H1 (cell line): Measurements from ENCODE around the gene TMEM209. TPM values are rescaled to one million over a fixed set of nuclear protein-coding genes. Genes with fewer than 3 reads are reported as not detected.

Experiments
- CTCF ChIA-PET: fragments of 300-600 bp; sonication (Branson Sonifier 250); formaldehyde crosslinking; loops from one replicate; lab custom pipeline; 2021; ENCODE audit not compliant: partially characterized antibody; lab: Charles Lee
- POLR2A ChIA-PET: fragments of 300-600 bp; sonication (Branson Sonifier 250); formaldehyde crosslinking; loops from one replicate; lab custom pipeline; 2021; ENCODE audit warnings: inconsistent platforms; ENCODE audit not compliant: partially characterized antibody; lab: Charles Lee
- DNase-seq, 2 experiments: peaks; one replicate each; pipeline versions ENCODE4 v3.0.0 to v3.0.0-alpha.2; 2010 to 2022; ENCODE audit warnings: low spot score in 2 of 2, low read depth in 1 of 2, mixed read lengths in 1 of 2
- FAIRE-seq: peaks from 2 replicates; lab custom pipeline; 2011; peaks lifted over from hg19 to GRCh38; lab: Jason Lieb, UNC
- H2AFZ ChIP-seq: 2 replicates; pipeline ENCODE4 v1.8.1; 2012; ENCODE audit warnings: low read length, inconsistent platforms
- H2AK5ac ChIP-seq: 2 replicates; pipeline ENCODE4 v1.6.1; 2013; ENCODE audit warnings: low read depth, low read length
- H2BK120ac ChIP-seq: replicated peaks from 2 replicates; pipeline ENCODE3; 2013; ENCODE audit warnings: low read depth, low read length, inconsistent platforms
- H2BK12ac ChIP-seq: 2 replicates; pipeline ENCODE4 v1.6.1; 2013; ENCODE audit warnings: low read depth, low read length
- H2BK15ac ChIP-seq: 2 replicates; pipeline ENCODE4 v1.6.1; 2013; ENCODE audit warnings: low read length
- H2BK20ac ChIP-seq: 2 replicates; pipeline ENCODE4 v1.6.1; 2013; ENCODE audit warnings: low read length
- H2BK5ac ChIP-seq: 2 replicates; pipeline ENCODE4 v1.6.1; 2013; ENCODE audit warnings: low read depth, low read length
- H3K14ac ChIP-seq: 2 replicates; pipeline ENCODE4 v1.6.1; 2013; ENCODE audit warnings: inconsistent platforms; ENCODE audit not compliant: insufficient read length
- H3K18ac ChIP-seq: 2 replicates; pipeline ENCODE4 v1.6.1; 2013; ENCODE audit warnings: low read length; ENCODE audit errors: extremely low read depth
- H3K23ac ChIP-seq: 2 replicates; pipeline ENCODE4 v1.6.1; 2013; ENCODE audit warnings: inconsistent platforms; ENCODE audit not compliant: insufficient read length
- H3K23me2 ChIP-seq: 2 replicates; pipeline ENCODE4 v1.6.1; 2013; ENCODE audit warnings: low read depth, low read length
- H3K27ac ChIP-seq: 2 replicates; pipeline ENCODE4 v1.6.1; 2011; ENCODE audit warnings: low read depth, low read length, inconsistent platforms
- H3K27me3 ChIP-seq, 4 experiments: replicated peaks in 1 of 4; 1 replicate in 1 of 4; 2 replicates in 3 of 4; pipeline versions ENCODE4 v1.6.1 to v1.8.1; 2011 to 2013; ENCODE audit warnings: low read length in 3 of 4, mild to moderate bottlenecking in 3 of 4, inconsistent platforms in 2 of 4, mixed read lengths in 2 of 4, moderate library complexity in 1 of 4; ENCODE audit not compliant: control insufficient read depth in 3 of 4, insufficient read depth in 3 of 4; ENCODE audit errors: extremely low read depth in 1 of 4
- H3K36me3 ChIP-seq, 4 experiments: 2 replicates each; pipeline versions ENCODE4 v1.6.1 to v1.8.1; 2011 to 2013; ENCODE audit warnings: mild to moderate bottlenecking in 4 of 4, low read length in 3 of 4, moderate library complexity in 2 of 4, control low read depth in 1 of 4, inconsistent platforms in 1 of 4; ENCODE audit not compliant: insufficient read depth in 4 of 4, control insufficient read depth in 2 of 4
- H3K4ac ChIP-seq: replicated peaks from 2 replicates; pipeline ENCODE3; 2013; ENCODE audit warnings: low read length, low read depth, mixed read lengths, inconsistent platforms; ENCODE audit not compliant: insufficient read length
- H3K4me1 ChIP-seq, 4 experiments: replicated peaks in 1 of 4; 1 replicate in 1 of 4; 2 replicates in 3 of 4; pipeline versions ENCODE4 v1.6.1 to v1.8.1; 2011 to 2013; ENCODE audit warnings: low read length in 3 of 4, inconsistent platforms in 2 of 4, mixed read lengths in 1 of 4; ENCODE audit not compliant: insufficient read depth in 4 of 4, control insufficient read depth in 3 of 4
- H3K4me2 ChIP-seq, 2 experiments: 2 replicates each; pipeline versions ENCODE4 v1.6.1 to v1.8.1; 2011 to 2013; ENCODE audit warnings: low read depth in 2 of 2, low read length in 2 of 2, control low read depth in 1 of 2, inconsistent platforms in 1 of 2, mild to moderate bottlenecking in 1 of 2; ENCODE audit not compliant: insufficient read depth in 1 of 2
- H3K4me3 ChIP-seq, 4 experiments: fragments of 200-600, 300-600 bp in 1 of 4; sonication (generic), shearing (Covaris generic), sonication (Bioruptor Twin) in 1 of 4; 2 replicates each; pipeline versions ENCODE4 v1.5.1 to v1.8.1; 2011 to 2016; ENCODE audit warnings: low read length in 4 of 4, low read depth in 3 of 4, control low read depth in 2 of 4, inconsistent platforms in 2 of 4, mild to moderate bottlenecking in 2 of 4, mixed read lengths in 1 of 4, moderate library complexity in 1 of 4; ENCODE audit not compliant: insufficient read depth in 2 of 4; ENCODE audit errors: extremely low read depth in 1 of 4
- H3K56ac ChIP-seq: replicated peaks from 2 replicates; pipeline ENCODE3; 2013; ENCODE audit warnings: low read depth, mild to moderate bottlenecking, mixed read lengths, low read length, inconsistent platforms; ENCODE audit not compliant: insufficient read length
- H3K79me1 ChIP-seq: 2 replicates; pipeline ENCODE4 v1.6.1; 2013; ENCODE audit warnings: low read depth, low read length, control low read depth
- H3K79me2 ChIP-seq, 2 experiments: 2 replicates each; pipeline versions ENCODE4 v1.6.1 to v1.8.1; 2012 to 2013; ENCODE audit warnings: low read length in 2 of 2, mild to moderate bottlenecking in 2 of 2, inconsistent platforms in 1 of 2; ENCODE audit not compliant: insufficient read depth in 2 of 2, control insufficient read depth in 1 of 2
- H3K9ac ChIP-seq, 4 experiments: replicated peaks in 1 of 4; 1 replicate in 1 of 4; 2 replicates in 3 of 4; pipeline versions ENCODE4 v1.6.1 to v1.8.1; 2011 to 2013; ENCODE audit warnings: low read depth in 3 of 4, low read length in 3 of 4, control low read depth in 2 of 4, mild to moderate bottlenecking in 2 of 4, moderate library complexity in 2 of 4, inconsistent platforms in 1 of 4; ENCODE audit errors: extremely low read depth in 1 of 4
- H3K9me3 ChIP-seq, 2 experiments: 2 replicates each; pipeline versions ENCODE4 v1.6.1 to v1.8.1; 2012 to 2013; ENCODE audit warnings: mild to moderate bottlenecking in 2 of 2, moderate library complexity in 2 of 2, control low read depth in 1 of 2, inconsistent platforms in 1 of 2, low read depth in 1 of 2, low read length in 1 of 2, mixed read lengths in 1 of 2; ENCODE audit not compliant: insufficient read depth in 2 of 2
- H4K20me1 ChIP-seq, 2 experiments: replicated peaks in 1 of 2; 2 replicates each; pipeline versions ENCODE3 to v1.8.1; 2011 to 2013; ENCODE audit warnings: inconsistent platforms in 2 of 2, low read length in 2 of 2, mild to moderate bottlenecking in 1 of 2; ENCODE audit not compliant: insufficient read depth in 2 of 2, control insufficient read depth in 1 of 2
- H4K5ac ChIP-seq: 2 replicates; pipeline ENCODE4 v1.6.1; 2013; ENCODE audit warnings: low read length, low read depth, mixed read lengths, inconsistent platforms; ENCODE audit not compliant: insufficient read length
- H4K8ac ChIP-seq: 2 replicates; pipeline ENCODE4 v1.8.0; 2013; ENCODE audit warnings: mild to moderate bottlenecking, moderate library complexity, low read length, inconsistent platforms; ENCODE audit not compliant: insufficient read depth; ENCODE audit errors: extremely low read depth
- H4K91ac ChIP-seq: replicated peaks from 2 replicates; pipeline ENCODE3; 2013; ENCODE audit warnings: low read length, mixed read lengths, inconsistent platforms; ENCODE audit not compliant: insufficient read length
- BRCA1 ChIP-seq: IDR thresholded peaks from 2 replicates; pipeline ENCODE4 v1.6.1; 2012; ENCODE audit warnings: low read depth, low read length, improper control_type of control experiment
- CBX5 ChIP-seq: fragments of 300-800, 300-1000 bp; sonication (generic); IDR thresholded peaks from 2 replicates; pipeline ENCODE4 v1.7.1; 2016; ENCODE audit warnings: antibody characterized with exemption, low read length, low read depth
- CHD1 ChIP-seq: IDR thresholded peaks from 2 replicates; pipeline ENCODE4 v1.6.1; 2012; ENCODE audit warnings: low read depth, low read length, improper control_type of control experiment
- EP300 ChIP-seq, 2 experiments: IDR thresholded peaks; 1 replicate in 1 of 2; 2 replicates in 1 of 2; pipeline ENCODE4 v1.6.1; 2011 to 2012; ENCODE audit warnings: low read depth in 2 of 2, low read length in 2 of 2, mild to moderate bottlenecking in 2 of 2, borderline replicate concordance in 1 of 2, inconsistent platforms in 1 of 2, moderate library complexity in 1 of 2
- FOSL1 ChIP-seq: IDR thresholded peaks from 2 replicates; pipeline ENCODE4 v1.6.1; 2011; ENCODE audit warnings: mild to moderate bottlenecking, low read depth, low read length, moderate library complexity; ENCODE audit not compliant: insufficient read depth
- KDM1A ChIP-seq: fragments of 200-600, 300-600 bp; sonication (generic); IDR thresholded peaks from 2 replicates; pipeline ENCODE4 v1.7.1; 2016; ENCODE audit warnings: mild to moderate bottlenecking, low read length, borderline replicate concordance
- NANOG ChIP-seq: IDR thresholded peaks from 2 replicates; pipeline ENCODE4 v1.6.1; 2011; ENCODE audit warnings: low read length, low read depth, mild to moderate bottlenecking, inconsistent platforms; ENCODE audit not compliant: insufficient read depth, poor library complexity, severe bottlenecking
- RBBP5 ChIP-seq: IDR thresholded peaks from 2 replicates; pipeline ENCODE4 v1.7.1; 2012; ENCODE audit warnings: low read depth, mild to moderate bottlenecking, inconsistent platforms, low read length, moderate library complexity, borderline replicate concordance
- SP2 ChIP-seq: IDR thresholded peaks from 2 replicates; pipeline ENCODE4 v1.6.1; 2012; ENCODE audit warnings: mild to moderate bottlenecking, low read length, inconsistent platforms
- TBP ChIP-seq: IDR thresholded peaks from 2 replicates; pipeline ENCODE4 v1.6.1; 2011; ENCODE audit warnings: low read depth, low read length, improper control_type of control experiment
- YY1 ChIP-seq: IDR thresholded peaks from 2 replicates; pipeline ENCODE4 v1.6.1; 2011; ENCODE audit warnings: low read depth, mild to moderate bottlenecking, low read length
- ZNF274 ChIP-seq: IDR thresholded peaks from 2 replicates; pipeline ENCODE4 v1.7.0; 2012; ENCODE audit warnings: low read length, borderline replicate concordance; ENCODE audit errors: extremely low read depth
- WGBS, 2 experiments: shearing (Covaris generic) in 1 of 2; methylation state at CpG; one replicate each; pipeline versions ENCODE4 v1.1.6 to v1.1.7; 2013 to 2015; ENCODE audit warnings: low lambda C conversion rate in 2 of 2, mixed read lengths in 2 of 2, inconsistent platforms in 1 of 2, low coverage in 1 of 2, missing lambda C conversion rate in 1 of 2; ENCODE audit not compliant: insufficient replicate concordance in 2 of 2, insufficient coverage in 1 of 2, insufficient read length in 1 of 2; ENCODE audit errors: extremely low coverage in 1 of 2, missing lambda C conversion rate in 1 of 2; 5-methylcytosine and 5-hydroxymethylcytosine counted together
- polyA plus RNA-seq, 7 experiments: library from polyadenylated mRNA; depleted of rRNA in 3 of 7; stranded (reverse) in 5 of 7; unstranded in 2 of 7; fragments of >200 nt in 5 of 7; fragments of 200-250 nt in 2 of 7; gene quantifications; 1 replicate in 5 of 7; 2 replicates in 1 of 7; 4 replicates in 1 of 7; pipeline versions ENCODE4 v1.2.1 to v1.2.3, GENCODE V29; 2011 to 2013; ENCODE audit warnings: missing spikeins in 2 of 7, mixed read lengths in 2 of 7
- total RNA-seq: library from RNA; stranded (reverse); fragmentation: NEBNext Ultra II Directional; extraction: Animal tissue kit (Norgen Biotek cat#: 25700); gene quantifications from 2 replicates; pipeline ENCODE4 v1.2.1, GENCODE V29; 2021
- TF ChIP-seq, protein P1 (sequence below): IDR thresholded peaks from 2 replicates; pipeline ENCODE4 v1.6.1; 2011; ENCODE audit warnings: low read length, improper control_type of control experiment

Gene TMEM209
- total and polyA plus RNA-seq, 2 of the 8 experiments (the other 6 are each of a cell fraction or from before 2014, with no cell fraction given), result 28.5 to 30.5 TPM

DNA sequence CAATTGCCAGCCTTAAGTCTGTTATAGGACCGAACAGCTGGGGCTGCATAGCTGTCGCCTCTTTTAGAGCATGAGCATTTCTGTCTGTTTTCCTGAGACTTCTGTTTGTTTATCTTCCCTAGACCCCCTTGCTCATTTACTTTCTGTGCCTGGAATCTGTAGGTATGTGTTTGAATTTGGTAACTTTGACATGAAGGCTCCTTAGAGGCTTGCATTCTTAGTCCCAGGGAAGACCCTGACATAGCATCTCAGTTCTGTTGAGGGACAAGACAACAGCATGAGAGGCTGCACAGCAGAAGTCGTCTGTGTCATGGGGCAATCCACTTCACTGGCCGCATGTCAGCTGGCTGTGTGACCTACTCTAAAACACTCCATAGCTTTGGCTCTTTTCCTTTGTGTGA is 76.2 kb downstream of the TMEM209 start:
- Histone ChIP-seq H3K27ac (no peak overlapping the region), H4K91ac (no peak overlapping the region), H2BK15ac (no peak overlapping the region), H3K56ac (no peak overlapping the region), H2AK5ac (no peak overlapping the region), H3K27me3 (no peaks in the 10 kb centered on the region), H3K9ac (no peak overlapping the region), H3K9me3 (no peaks in the 10 kb centered on the region), H3K4ac (no peak overlapping the region), H3K79me2 (no peaks in the 10 kb centered on the region), H3K4me2 (no peak overlapping the region), H3K23ac (no peak overlapping the region), H2AFZ (no peak overlapping the region), H3K18ac (no peak overlapping the region), H3K36me3 (peaks cover 0 to 29% (median 8%) of the 10 kb centered on the region in 4 experiments; a peak in 7 of 8 replicates), H2BK5ac (no peak overlapping the region), H3K4me3 (no peak overlapping the region), H4K5ac (no peak overlapping the region), H3K14ac (no peak overlapping the region), H2BK120ac (no peak overlapping the region), H4K20me1 (peaks cover 0 to 1% of the 10 kb centered on the region in 2 experiments), H3K79me1 (no peaks in the 10 kb centered on the region), H2BK20ac (no peak overlapping the region), H3K23me2 (no peaks in the 10 kb centered on the region), H2BK12ac (no peak overlapping the region), H4K8ac (no peak overlapping the region), H3K4me1 (no peaks in the 10 kb centered on the region)
- WGBS, 2 experiments, result 92% methylated on average over 4 of the region's 4 CpGs; no CpG with 5 or more reads in 1 of the 2 experiments
- POLR2A ChIA-PET, result interaction anchor here (0.9 kb wide), 2 partner anchors 12 to 21 kb away, joined by 3 to 4 read pairs; no protein-coding TSS in a partner anchor
- FAIRE-seq, result no peak
- DNase-seq, result no peak
- CTCF ChIA-PET, result interaction anchor here (1.6 kb wide), 1 partner anchor 57 kb away, joined by 4 read pairs; no protein-coding TSS in a partner anchor
- TF ChIP-seq ZNF274 (no peak), CBX5 (no peak), TBP (no peak), CHD1 (no peak), NANOG (no peak), BRCA1 (no peak), SP2 (no peak), RBBP5 (no peak), KDM1A (no peak), EP300 (IDR thresholded peaks at IDR 0.05; ENCODE audit: borderline replicate concordance in 1 of 2, low read depth in 2 of 2, low read length in 2 of 2) (no peak), YY1 (no peak), FOSL1 (no peak)
- TF ChIP-seq, protein P1, sequence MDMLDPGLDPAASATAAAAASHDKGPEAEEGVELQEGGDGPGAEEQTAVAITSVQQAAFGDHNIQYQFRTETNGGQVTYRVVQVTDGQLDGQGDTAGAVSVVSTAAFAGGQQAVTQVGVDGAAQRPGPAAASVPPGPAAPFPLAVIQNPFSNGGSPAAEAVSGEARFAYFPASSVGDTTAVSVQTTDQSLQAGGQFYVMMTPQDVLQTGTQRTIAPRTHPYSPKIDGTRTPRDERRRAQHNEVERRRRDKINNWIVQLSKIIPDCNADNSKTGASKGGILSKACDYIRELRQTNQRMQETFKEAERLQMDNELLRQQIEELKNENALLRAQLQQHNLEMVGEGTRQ, result no peak
